HG03469 (cell line): ENCODE data around the gene UBR1.
A peak's percentile ranks its signal among the peaks of the same experiment; 100 is the strongest.

Source experiments
- ATAC-seq: cut with Tn5 transposase; IDR thresholded peaks from one replicate; pipeline ENCODE4 v1.9.1; 2021; ENCODE audit warnings: mild to moderate bottlenecking, moderate library complexity, moderate number of reproducible peaks; ENCODE audit not compliant: unreplicated experiment

UBR1 gene

GRCh38 chr15:43111354-43111753 is 5.5 kb upstream of the UBR1 start:
- ATAC-seq = no peak

- ATAC-seq = no peak
Measured at GRCh38 chr15:43107751-43108150, 1.9 kb upstream of the UBR1 start.

- no peak for ATAC-seq
Measured at GRCh38 chr15:43106486-43106829, 620 bp upstream of the UBR1 start.

- peak; percentile 20 for ATAC-seq
Measured at GRCh38 chr15:43105077-43105736, 631 bp downstream of the UBR1 start.

GRCh38 chr15:43104426-43104825 is 1.4 kb downstream of the UBR1 start:
- ATAC-seq = no peak

- no peak for ATAC-seq
Measured at GRCh38 chr15:43103907-43104306, 1.9 kb downstream of the UBR1 start.

GRCh38 chr15:43102187-43102586 is 3.7 kb downstream of the UBR1 start:
- no peak for ATAC-seq

- ATAC-seq = no peak
Measured at GRCh38 chr15:43100971-43101370, 4.9 kb downstream of the UBR1 start.

GRCh38 chr15:43099105-43099845 is 6.6 kb downstream of the UBR1 start:
- ATAC-seq = no peak

GRCh38 chr15:43096411-43096810 is 9.4 kb downstream of the UBR1 start:
- no peak for ATAC-seq

GRCh38 chr15:43095708-43096347 is 10.0 kb downstream of the UBR1 start:
- no peak for ATAC-seq

GRCh38 chr15:43095243-43095642 is 10.6 kb downstream of the UBR1 start:
- no peak for ATAC-seq

GRCh38 chr15:43094416-43095030 is 11.3 kb downstream of the UBR1 start:
- ATAC-seq = no peak

GRCh38 chr15:43093026-43093425 is 12.8 kb downstream of the UBR1 start:
- ATAC-seq = no peak

GRCh38 chr15:43091859-43092258 is 14.0 kb downstream of the UBR1 start:
- ATAC-seq = no peak

GRCh38 chr15:43086551-43086950 is 19.3 kb downstream of the UBR1 start:
- no peak for ATAC-seq

- no peak for ATAC-seq
Measured at GRCh38 chr15:43085921-43086320, 19.9 kb downstream of the UBR1 start.

- ATAC-seq = no peak
Measured at GRCh38 chr15:43082509-43082908, 23.3 kb downstream of the UBR1 start.

- no peak for ATAC-seq
Measured at GRCh38 chr15:43081283-43081682, 24.6 kb downstream of the UBR1 start.

- ATAC-seq = no peak
Measured at GRCh38 chr15:43071451-43071850, 34.4 kb downstream of the UBR1 start.

- no peak for ATAC-seq
Measured at GRCh38 chr15:43070893-43071292, 34.9 kb downstream of the UBR1 start.

- no peak for ATAC-seq
Measured at GRCh38 chr15:43070249-43070648, 35.6 kb downstream of the UBR1 start.
